Fibroblast of skin of abdomen (primary cell): ENCODE data around the gene KSR2.

ENCODE experiments used
- DNase-seq: peaks from one replicate; pipeline ENCODE4 v3.0.0-alpha.2; 2013

KSR2 gene

GRCh38 chr12:117523971-117524370, 444.8 kb downstream of the KSR2 start:
- no peak for DNase-seq

DNA sequence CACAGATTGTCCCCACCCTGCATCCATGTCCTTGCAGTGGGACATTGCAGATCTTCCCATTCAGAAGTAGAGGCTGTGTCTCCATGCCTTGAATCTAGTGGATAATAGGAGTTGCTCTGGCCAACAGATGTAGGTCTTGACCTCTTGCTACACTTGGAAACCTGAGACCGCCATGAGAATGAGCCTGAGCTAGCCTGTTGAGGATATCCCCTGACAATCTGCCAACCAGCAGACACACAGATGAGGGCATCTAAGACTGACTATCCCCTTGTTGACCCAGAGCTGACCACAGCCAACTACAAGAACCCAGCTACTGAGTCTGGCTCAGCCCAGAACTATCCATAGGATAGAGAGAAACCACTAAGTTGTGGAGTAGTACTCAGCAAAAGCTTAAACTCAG, 446.2 kb downstream of the KSR2 start:
- no peak for DNase-seq

DNA sequence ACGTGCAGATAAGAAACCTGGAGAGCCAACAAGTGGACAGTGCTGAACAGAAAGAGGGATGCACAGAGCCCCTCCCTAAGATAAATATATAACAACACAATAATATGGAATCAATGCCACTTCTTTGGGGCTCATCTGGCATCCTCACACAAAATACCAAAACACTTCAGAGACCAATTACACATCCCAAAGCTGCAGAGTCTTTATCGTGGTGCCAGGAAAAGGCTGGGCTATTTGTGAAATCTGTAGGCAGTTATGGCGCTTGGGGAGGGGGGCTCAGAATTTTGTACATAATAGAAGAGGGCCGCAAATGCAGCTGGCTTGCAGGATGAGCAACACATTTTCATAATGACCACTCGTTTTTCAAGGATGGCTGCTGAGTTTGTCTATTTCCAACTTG, 446.9 kb downstream of the KSR2 start:
- DNase-seq, result no peak

DNA sequence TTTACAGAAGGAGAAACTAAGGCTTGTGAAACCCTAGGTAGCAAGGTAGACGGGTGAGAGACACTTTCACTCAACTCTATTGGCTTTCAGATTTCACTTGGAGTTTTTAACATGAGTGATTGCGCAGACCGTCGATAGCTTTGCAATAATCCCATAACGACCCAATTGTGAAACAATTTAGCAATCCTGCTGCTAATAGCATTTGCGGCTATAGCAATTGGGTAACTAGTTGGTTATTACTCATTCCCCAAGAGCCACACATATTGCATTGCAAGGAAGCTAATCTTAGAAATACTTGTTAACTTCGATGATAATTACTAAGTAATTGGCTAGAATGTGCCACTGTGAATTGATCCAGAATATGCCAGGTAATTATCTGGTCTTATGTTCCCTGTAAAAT, 447.4 kb downstream of the KSR2 start:
- peak; percentile 9 for DNase-seq

GRCh38 chr12:117518594-117519270, 450.1 kb downstream of the KSR2 start:
- peak; percentile 54 for DNase-seq

DNA sequence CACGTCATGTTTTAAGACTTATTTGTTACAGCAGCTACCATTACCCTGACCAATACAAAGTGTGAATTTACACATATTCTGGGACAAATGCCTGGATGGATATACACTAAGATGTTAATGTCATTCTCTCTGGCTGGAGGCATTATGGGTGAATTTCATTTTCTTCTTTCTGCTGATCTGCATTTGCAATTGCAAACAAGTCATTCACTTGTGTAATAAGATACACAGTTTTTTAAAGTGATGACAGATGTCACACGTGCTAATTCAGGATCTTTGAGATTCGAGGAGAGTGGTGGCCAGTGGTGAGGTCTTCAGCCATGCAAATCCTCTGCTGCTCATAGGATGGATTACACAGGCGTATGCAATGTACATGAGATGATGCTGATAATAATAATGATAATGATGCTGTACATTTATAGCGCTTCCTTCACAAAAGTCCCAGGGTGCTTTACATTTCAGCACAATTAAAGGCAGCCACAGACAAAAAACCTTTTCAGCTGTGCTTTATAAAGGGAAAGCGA, 451.5 kb downstream of the KSR2 start:
- DNase-seq, result no peak

GRCh38 chr12:117516034-117516433, 452.8 kb downstream of the KSR2 start:
- DNase-seq, result no peak

DNA sequence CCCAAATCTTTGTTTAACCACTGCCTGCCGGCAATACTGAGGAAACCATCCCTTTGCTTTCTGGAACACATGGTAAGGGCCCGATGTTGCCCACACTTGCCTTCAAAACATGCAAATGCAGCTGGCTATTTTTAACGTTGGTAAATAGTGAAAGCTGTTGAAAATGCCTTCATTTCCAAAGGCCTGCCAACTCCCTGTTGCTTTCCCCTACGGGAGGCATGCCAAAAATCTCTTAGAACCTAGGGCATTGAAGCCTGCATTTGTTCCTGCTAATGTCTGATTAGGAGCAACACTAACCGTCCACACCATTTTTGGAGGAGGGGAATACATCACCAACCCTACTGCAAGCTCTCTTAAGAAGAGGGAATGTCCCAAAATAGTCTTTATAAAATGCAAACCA, 454.8 kb downstream of the KSR2 start:
- DNase-seq, result no peak

- DNase-seq, result no peak
These were observed 455.4 kb downstream of the KSR2 start for GRCh38 chr12:117513353-117513752.

- DNase-seq, result no peak
These were observed 460.3 kb downstream of the KSR2 start for GRCh38 chr12:117508468-117508867.

DNA sequence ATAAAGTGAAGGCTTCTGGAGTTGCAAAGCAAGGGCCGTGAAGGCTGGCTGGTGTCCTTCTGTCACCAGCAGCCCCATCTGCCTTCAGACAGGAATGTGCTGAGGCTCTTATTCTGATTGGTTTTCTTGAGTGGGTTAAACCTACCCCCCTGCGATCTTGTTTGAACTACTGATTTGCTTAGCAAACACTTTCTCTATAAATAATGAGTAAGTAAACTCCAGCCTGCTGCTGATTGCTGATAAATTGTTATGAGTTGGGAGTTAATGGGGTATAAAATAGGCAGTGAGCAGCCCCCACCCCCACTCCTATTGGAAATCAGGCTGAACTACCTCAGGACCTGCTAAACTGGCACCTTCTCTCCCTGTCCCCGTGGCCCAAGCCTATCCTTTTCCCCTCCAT, 461.2 kb downstream of the KSR2 start:
- DNase-seq, result no peak

DNA sequence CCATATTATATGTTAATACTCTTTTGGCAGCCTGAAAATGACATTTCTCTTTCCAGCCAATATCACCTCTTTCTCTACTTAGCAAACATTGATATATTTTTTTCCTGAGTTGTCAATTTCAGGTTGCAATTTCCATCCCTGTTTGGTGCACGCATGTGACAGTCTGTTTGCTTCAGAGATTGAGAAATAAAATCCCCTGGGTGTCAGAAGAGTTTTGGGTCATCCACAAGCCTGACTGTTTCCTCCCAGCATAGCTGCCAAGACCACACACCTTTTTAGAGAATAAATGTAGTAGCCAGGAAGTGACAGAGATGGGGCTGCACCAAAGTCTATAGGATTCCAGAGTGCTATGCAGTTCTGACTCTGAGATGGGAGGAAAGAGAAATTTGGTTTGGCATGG, 462.5 kb downstream of the KSR2 start:
- DNase-seq, result no peak

DNA sequence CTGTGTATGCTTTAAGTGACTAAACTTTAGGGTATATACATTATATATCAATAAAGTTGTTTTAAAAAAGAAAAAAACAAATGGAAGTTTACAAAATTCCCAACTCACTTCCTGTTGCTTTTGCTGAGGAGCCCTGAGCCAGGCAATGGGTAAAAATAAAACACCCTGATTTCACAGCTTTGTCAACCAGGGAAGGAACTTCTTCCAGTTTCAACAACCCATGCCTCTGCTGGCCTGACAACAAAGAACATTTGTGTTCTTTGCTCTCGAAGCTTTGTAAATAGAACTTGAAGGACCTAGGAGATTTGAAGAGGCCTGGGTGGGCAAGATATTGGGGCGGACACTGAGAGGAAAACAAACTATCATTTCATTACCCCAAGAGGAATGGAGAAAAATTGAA, 466.2 kb downstream of the KSR2 start:
- no peak for DNase-seq

DNA sequence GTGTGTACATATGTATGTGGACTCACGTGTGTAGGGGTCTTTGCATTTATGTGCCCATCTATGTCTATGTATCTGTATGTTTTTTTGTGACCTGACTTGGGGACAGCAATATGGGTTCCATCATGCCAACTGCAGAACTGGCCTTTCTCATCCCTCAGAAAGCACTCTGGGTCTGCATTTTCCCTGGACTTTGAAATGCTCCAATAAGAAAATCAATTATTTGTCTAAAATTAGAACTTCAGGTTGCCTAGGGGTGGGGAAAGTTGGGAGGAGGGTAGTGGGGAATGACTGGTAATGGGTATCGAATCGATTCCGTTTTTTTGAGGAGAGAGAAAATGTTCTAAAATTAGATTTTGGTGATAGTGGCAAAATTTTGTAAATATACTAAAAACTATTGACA, 466.6 kb downstream of the KSR2 start:
- no peak for DNase-seq

GRCh38 chr12:117501076-117501869, 467.5 kb downstream of the KSR2 start:
- DNase-seq, result peak; percentile 14

GRCh38 chr12:117499759-117500485, 468.9 kb downstream of the KSR2 start:
- no peak for DNase-seq

DNA sequence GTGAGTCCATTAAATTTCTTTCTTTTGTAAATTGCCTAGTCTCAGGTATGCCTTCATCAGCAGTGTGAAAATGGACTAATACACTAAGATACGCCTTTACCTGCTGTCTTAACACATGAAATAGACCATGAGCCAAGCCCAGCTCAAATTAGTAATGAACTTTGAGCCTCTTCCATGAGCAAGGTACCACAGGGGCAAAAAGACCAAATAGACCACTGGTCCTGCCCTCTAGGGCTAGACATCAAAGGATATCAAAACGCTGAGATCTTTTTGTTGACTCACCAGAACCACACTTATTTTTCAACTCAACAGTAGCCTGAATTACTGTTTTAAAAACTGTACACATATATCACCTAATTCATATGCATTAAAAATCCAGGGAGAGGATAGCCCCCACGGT, 469.9 kb downstream of the KSR2 start:
- DNase-seq, result no peak

DNA sequence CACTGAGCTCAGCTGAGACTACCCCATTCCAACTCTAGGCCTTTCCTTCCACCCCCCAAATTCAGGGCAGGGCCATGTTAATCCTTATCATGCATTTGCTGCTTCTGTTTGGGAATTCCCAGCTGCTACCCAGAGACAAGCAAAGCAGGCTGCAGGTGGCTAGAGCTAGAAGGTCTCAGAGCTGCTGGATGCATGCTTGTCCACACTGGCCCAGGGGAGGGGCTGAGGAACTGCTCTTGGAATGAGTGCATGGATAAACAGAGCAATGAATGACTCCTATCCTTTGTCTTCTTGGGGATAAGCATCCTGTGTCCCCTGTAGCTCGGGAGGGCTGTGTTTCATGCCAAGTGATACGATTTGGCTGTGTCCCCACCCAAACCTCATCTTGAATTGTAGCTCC, 470.5 kb downstream of the KSR2 start:
- no peak for DNase-seq

GRCh38 chr12:117497407-117497806, 471.4 kb downstream of the KSR2 start:
- no peak for DNase-seq

GRCh38 chr12:117494833-117495655, 473.7 kb downstream of the KSR2 start:
- no peak for DNase-seq

GRCh38 chr12:117491711-117492110, 477.1 kb downstream of the KSR2 start:
- DNase-seq, result no peak

GRCh38 chr12:117490130-117490529, 478.7 kb downstream of the KSR2 start:
- no peak for DNase-seq

- peak; percentile 13 for DNase-seq
These were observed 479.1 kb downstream of the KSR2 start for GRCh38 chr12:117489671-117490070.
